Parathyroid adenoma (tissue), 2 donors: Measurements from ENCODE around the gene USP11.

Experiments used
- H2AFZ ChIP-seq: fragments of 300-600 bp; sonication (generic); one replicate; pipeline ENCODE4 v1.7.0; 2017; ENCODE audit warnings: antibody characterized with exemption, mild to moderate bottlenecking
- H3K27ac ChIP-seq: fragments of 300-600 bp; sonication (generic); one replicate; pipeline ENCODE4 v1.7.0; 2017
- H3K27me3 ChIP-seq: fragments of 300-600 bp; sonication (generic); one replicate; pipeline ENCODE4 v1.7.0; 2017; ENCODE audit warnings: low read length; ENCODE audit not compliant: control insufficient read depth, insufficient read depth
- H3K36me3 ChIP-seq: fragments of 300-600 bp; sonication (generic); one replicate; pipeline ENCODE4 v1.7.0; 2017; ENCODE audit warnings: low read length; ENCODE audit not compliant: control insufficient read depth, insufficient read depth
- H3K4me1 ChIP-seq: fragments of 300-600 bp; sonication (generic); one replicate; pipeline ENCODE4 v1.7.0; 2017; ENCODE audit warnings: control low read depth
- H3K4me2 ChIP-seq: fragments of 300-600 bp; sonication (generic); one replicate; pipeline ENCODE4 v1.7.0; 2017; ENCODE audit warnings: low read length
- H3K4me3 ChIP-seq: fragments of 300-600 bp; sonication (generic); one replicate; pipeline ENCODE4 v1.7.0; 2017; ENCODE audit warnings: low read depth, low read length
- H3K79me2 ChIP-seq: fragments of 300-600 bp; sonication (generic); one replicate; pipeline ENCODE4 v1.7.0; 2017; ENCODE audit warnings: control low read depth
- H3K9ac ChIP-seq: fragments of 300-600 bp; sonication (generic); one replicate; pipeline ENCODE4 v1.7.0; 2017; ENCODE audit warnings: mild to moderate bottlenecking
- H3K9me3 ChIP-seq: fragments of 300-600 bp; sonication (generic); one replicate; pipeline ENCODE4 v1.7.0; 2017; ENCODE audit warnings: low read length; ENCODE audit not compliant: control insufficient read depth
- TF ChIP-seq, protein P1 (sequence below): fragments of 300-600 bp; sonication (generic); IDR thresholded peaks from one replicate; pipeline ENCODE4 v1.7.0; 2017; ENCODE audit warnings: antibody characterized with exemption, mild to moderate bottlenecking
- donor health status: primary hyperparathyroidism.

The USP11 gene

DNA sequence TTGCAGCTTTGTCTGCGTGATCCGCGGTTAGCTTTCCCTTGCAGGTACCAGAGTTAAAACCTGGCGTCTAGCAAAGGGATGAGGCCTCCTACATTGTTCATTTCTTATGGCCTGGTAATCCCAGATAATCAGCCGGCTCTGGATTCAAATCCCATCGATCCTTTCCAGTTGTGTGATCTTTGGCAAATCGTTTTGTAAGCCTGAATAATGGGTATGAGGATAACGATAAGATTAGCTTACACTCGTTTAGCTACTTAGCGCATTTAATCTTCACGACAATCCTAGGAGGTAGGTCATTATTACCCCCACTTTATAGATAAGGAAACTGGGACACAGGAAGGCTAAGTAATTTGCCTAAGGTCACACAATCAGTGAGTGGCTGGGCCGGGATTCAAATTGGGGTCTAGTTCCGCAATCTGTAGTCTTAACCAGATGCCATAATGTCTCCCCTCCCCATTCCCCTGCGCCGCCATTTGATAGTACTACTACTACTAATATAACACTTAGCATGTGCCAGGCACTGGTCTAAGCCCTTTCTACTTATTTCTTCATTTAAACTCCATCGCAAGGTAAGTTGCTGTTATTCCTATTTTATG is 40.9 kb upstream of the USP11 start:
- H3K9ac ChIP-seq, result no peak overlapping the region
- no peaks in the 10 kb centered on the region for H3K9me3 ChIP-seq
- peaks cover 11% of the 10 kb centered on the region for H3K79me2 ChIP-seq
- H3K4me1 ChIP-seq, result peaks cover 2% of the 10 kb centered on the region
- H3K4me3 ChIP-seq, result no peak overlapping the region
- peak overlapping the region; percentile 88 for H2AFZ ChIP-seq
- H3K36me3 ChIP-seq, result no peaks in the 10 kb centered on the region
- TF ChIP-seq, protein P1, sequence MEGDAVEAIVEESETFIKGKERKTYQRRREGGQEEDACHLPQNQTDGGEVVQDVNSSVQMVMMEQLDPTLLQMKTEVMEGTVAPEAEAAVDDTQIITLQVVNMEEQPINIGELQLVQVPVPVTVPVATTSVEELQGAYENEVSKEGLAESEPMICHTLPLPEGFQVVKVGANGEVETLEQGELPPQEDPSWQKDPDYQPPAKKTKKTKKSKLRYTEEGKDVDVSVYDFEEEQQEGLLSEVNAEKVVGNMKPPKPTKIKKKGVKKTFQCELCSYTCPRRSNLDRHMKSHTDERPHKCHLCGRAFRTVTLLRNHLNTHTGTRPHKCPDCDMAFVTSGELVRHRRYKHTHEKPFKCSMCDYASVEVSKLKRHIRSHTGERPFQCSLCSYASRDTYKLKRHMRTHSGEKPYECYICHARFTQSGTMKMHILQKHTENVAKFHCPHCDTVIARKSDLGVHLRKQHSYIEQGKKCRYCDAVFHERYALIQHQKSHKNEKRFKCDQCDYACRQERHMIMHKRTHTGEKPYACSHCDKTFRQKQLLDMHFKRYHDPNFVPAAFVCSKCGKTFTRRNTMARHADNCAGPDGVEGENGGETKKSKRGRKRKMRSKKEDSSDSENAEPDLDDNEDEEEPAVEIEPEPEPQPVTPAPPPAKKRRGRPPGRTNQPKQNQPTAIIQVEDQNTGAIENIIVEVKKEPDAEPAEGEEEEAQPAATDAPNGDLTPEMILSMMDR, result no peak
- H3K27me3 ChIP-seq, result no peaks in the 10 kb centered on the region
- H3K27ac ChIP-seq, result no peak overlapping the region
- no peak overlapping the region for H3K4me2 ChIP-seq

DNA sequence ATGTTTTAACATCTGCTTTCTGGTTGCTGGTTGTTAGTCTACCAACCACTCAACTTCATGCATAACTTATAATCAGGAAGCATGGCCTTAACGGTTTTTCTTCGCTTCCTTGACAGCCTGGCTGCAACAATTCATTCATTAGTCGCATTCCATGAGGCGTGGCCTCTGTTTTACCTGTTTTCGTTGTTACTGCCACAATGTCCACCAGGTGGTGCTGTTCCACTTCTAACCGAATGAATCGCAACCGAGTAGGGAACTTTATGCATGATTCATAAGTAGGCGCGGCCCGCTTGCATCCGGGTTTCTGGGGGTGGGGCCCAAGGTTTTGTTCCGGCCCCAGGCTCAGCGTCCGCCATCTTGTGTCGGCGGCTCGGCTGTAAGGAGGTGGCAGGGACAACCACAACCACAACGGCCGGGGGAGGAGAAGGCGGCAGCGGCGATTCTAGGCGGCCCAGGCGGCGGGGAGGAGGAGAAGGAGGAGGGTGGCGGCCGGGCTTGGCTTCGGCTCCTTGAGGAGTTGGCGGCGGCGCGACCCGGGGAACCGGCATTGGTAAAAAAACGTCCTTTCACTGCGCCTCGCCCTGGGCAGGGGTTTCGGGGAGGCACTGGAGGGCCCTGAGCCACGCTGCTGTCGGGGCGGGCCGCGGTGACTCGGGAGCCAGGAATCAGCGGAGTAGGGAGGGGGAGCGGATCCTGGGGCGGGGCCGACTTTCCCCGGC is 39.2 kb upstream of the USP11 start, which contains the start of gene UBA1:
TSS of gene UBA1 (plus strand) at position 355 of the 719 bp plus-strand sequence. CDS start 4,974 bp downstream, outside the sequence.
- peaks cover 2% of the 10 kb centered on the region for H3K4me1 ChIP-seq

DNA sequence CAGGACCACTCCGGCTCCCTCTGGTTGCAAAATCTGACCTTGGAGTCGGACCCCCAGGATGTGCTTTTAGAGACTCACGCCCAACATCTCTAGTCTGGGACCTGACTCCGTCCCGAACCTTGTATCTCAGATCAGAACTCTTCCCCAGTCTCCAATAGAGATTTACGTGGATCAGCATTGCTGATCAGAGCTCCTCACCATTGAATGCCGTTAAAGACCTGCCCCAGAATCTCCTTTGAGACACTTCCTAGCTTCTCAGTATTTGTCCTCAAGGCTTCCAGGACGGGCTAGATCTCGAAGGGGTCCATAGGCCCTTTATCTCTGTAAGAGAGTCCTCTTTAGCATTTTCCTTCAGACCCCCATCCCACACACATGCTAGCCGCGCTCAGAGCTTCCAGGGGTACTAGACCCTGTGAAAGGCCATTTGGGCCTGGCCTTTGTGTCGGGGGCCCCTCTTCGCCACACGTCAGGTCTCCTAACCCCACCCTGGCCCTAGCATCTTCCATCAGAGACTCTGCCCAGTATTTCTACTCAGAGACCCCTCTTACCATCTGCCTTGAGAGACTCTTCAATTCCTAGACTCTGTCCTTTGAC is 38.5 kb upstream of the USP11 start:
- no peaks in the 10 kb centered on the region for H3K36me3 ChIP-seq
- TF ChIP-seq, protein P1, result no peak
- peaks cover 18% of the 10 kb centered on the region for H3K79me2 ChIP-seq
- H3K4me3 ChIP-seq, result peak overlapping the region; percentile 75
- peak overlapping the region; percentile 94 for H3K27ac ChIP-seq
- no peaks in the 10 kb centered on the region for H3K27me3 ChIP-seq
- H2AFZ ChIP-seq, result peak overlapping the region; percentile 77
- H3K9ac ChIP-seq, result peak overlapping the region; percentile 92
- peak overlapping the region; percentile 78 for H3K4me2 ChIP-seq
- H3K4me1 ChIP-seq, result peaks cover 2% of the 10 kb centered on the region
- no peaks in the 10 kb centered on the region for H3K9me3 ChIP-seq

More for the DNA sequence above, 39.2 kb upstream of the USP11 start, which contains the start of gene UBA1:
- Histone ChIP-seq H3K9me3 (no peaks in the 10 kb centered on the region), H3K4me3 (peak within 1 kb of the TSS; percentile 75), H3K9ac (peak within 1 kb of the TSS; percentile 92), H3K36me3 (no peaks in the 10 kb centered on the region), H3K27me3 (no peaks in the 10 kb centered on the region), H2AFZ (peak within 1 kb of the TSS; percentile 77), H3K27ac (peak within 1 kb of the TSS; percentile 94), H3K4me2 (peak within 1 kb of the TSS; percentile 78), H3K79me2 (peaks cover 15% of the 10 kb centered on the region)
- TF ChIP-seq, protein P1, result peak; percentile 75

DNA sequence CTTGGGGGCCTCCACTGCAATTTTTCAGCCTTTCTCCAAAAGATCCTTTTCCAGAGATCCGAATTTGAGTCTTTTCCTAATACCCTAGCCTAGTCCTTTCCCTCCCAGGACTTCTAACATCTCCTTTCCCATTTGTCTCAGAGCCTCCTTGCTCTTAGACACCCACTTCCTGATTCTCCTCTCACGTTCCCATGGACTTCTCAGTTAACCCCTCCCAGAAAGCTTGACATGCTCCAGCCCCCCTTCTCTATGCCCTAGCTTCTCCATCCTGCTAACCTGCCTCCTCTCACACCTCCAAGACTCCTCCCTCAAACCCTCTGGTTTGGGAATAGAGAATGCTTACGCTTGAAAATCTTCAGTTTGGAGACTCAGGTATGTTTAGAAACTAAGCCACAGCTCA is 36.7 kb upstream of the USP11 start:
- no peak overlapping the region for H3K4me2 ChIP-seq
- peaks cover 18% of the 10 kb centered on the region for H3K79me2 ChIP-seq
- H3K36me3 ChIP-seq, result no peaks in the 10 kb centered on the region
- no peak overlapping the region for H3K4me3 ChIP-seq
- no peaks in the 10 kb centered on the region for H3K27me3 ChIP-seq
- H3K27ac ChIP-seq, result no peak overlapping the region
- H3K9me3 ChIP-seq, result no peaks in the 10 kb centered on the region
- H2AFZ ChIP-seq, result no peak overlapping the region
- TF ChIP-seq, protein P1, result no peak
- H3K4me1 ChIP-seq, result peaks cover 2% of the 10 kb centered on the region
- no peak overlapping the region for H3K9ac ChIP-seq
